Astrocyte of the hippocampus (primary cell): Measurements from ENCODE around the gene MYH14.

Experiments
- DNase-seq: peaks from one replicate; pipeline ENCODE4 v3.0.0; 2011; ENCODE audit warnings: low read depth, low spot score

The MYH14 gene

GRCh38 chr19:50192463-50193211 lies 10.8 kb upstream of the MYH14 start:
- DNase-seq = no peak

GRCh38 chr19:50195224-50195623 lies 8.2 kb upstream of the MYH14 start:
- no peak for DNase-seq

GRCh38 chr19:50196322-50196932 lies 7.0 kb upstream of the MYH14 start:
- DNase-seq = no peak

- no peak for DNase-seq
Measured at GRCh38 chr19:50197348-50197747, 6.1 kb upstream of the MYH14 start.

- DNase-seq = no peak
Measured at GRCh38 chr19:50198431-50199258, 4.8 kb upstream of the MYH14 start.

- no peak for DNase-seq
Measured at GRCh38 chr19:50199259-50199555, 4.2 kb upstream of the MYH14 start.

GRCh38 chr19:50202386-50202785 lies 1.0 kb upstream of the MYH14 start:
- no peak for DNase-seq

- DNase-seq = no peak
Measured at GRCh38 chr19:50202962-50203280, 501 bp upstream of the MYH14 start.

- DNase-seq = no peak
Measured at GRCh38 chr19:50204081-50204428, 633 bp downstream of the MYH14 start.

- no peak for DNase-seq
Measured at GRCh38 chr19:50204811-50205675, 1.6 kb downstream of the MYH14 start.

GRCh38 chr19:50205681-50206138 lies 2.3 kb downstream of the MYH14 start:
- DNase-seq = no peak

- no peak for DNase-seq
Measured at GRCh38 chr19:50206191-50206590, 2.8 kb downstream of the MYH14 start.

- DNase-seq = no peak
Measured at GRCh38 chr19:50207730-50208129, 4.3 kb downstream of the MYH14 start.

GRCh38 chr19:50209131-50209530 lies 5.7 kb downstream of the MYH14 start:
- DNase-seq = no peak

- no peak for DNase-seq
Measured at GRCh38 chr19:50210425-50210824, 7.0 kb downstream of the MYH14 start.

- DNase-seq = no peak
Measured at GRCh38 chr19:50213925-50214324, 10.5 kb downstream of the MYH14 start.

GRCh38 chr19:50214699-50215543 lies 11.5 kb downstream of the MYH14 start:
- no peak for DNase-seq

- no peak for DNase-seq
Measured at GRCh38 chr19:50215820-50216219, 12.4 kb downstream of the MYH14 start.

- no peak for DNase-seq
Measured at GRCh38 chr19:50221087-50221486, 17.7 kb downstream of the MYH14 start.

- no peak for DNase-seq
Measured at GRCh38 chr19:50222691-50223438, 19.4 kb downstream of the MYH14 start.

- no peak for DNase-seq
Measured at GRCh38 chr19:50223439-50223716, 20.0 kb downstream of the MYH14 start.
